RWPE2 (cell line): Measurements from ENCODE around the gene EIF4E.
A peak's percentile ranks its signal among the peaks of the same experiment; 100 is the strongest.

Source experiments
- ATAC-seq: fragments of 200-7000 bp; cut with Tn5 transposase; 3 replicates; pipeline ENCODE4 v1.9.1; 2021; ENCODE audit warnings: low read depth
- DNase-seq: peaks from one replicate; pipeline ENCODE4 v3.0.0-alpha.2; 2020; ENCODE audit warnings: low spot score
- H3K27ac ChIP-seq: fragments of 450-650 bp; 2 replicates; pipeline ENCODE4 v1.5.1; 2017; ENCODE audit warnings: mild to moderate bottlenecking; ENCODE audit not compliant: poor library complexity, severe bottlenecking
- H3K27me3 ChIP-seq: fragments of 250-450 bp; sonication (Bioruptor Pico); 2 replicates; pipeline ENCODE4 v1.5.1; 2021; ENCODE audit warnings: mild to moderate bottlenecking, moderate library complexity; ENCODE audit not compliant: insufficient read depth, poor library complexity, severe bottlenecking
- H3K36me3 ChIP-seq: fragments of 250-450 bp; sonication (Bioruptor Pico); 2 replicates; pipeline ENCODE4 v1.5.1; 2020; ENCODE audit warnings: low read depth, mild to moderate bottlenecking, moderate library complexity
- H3K4me1 ChIP-seq: fragments of 250-450 bp; sonication (Bioruptor Pico); 2 replicates; pipeline ENCODE4 v1.5.1; 2021; ENCODE audit warnings: mild to moderate bottlenecking, moderate library complexity; ENCODE audit not compliant: insufficient read depth, poor library complexity, severe bottlenecking
- H3K4me3 ChIP-seq: fragments of 250-450 bp; sonication (Bioruptor Pico); 2 replicates; pipeline ENCODE4 v1.5.1; 2021; ENCODE audit warnings: mild to moderate bottlenecking, moderate library complexity; ENCODE audit not compliant: severe bottlenecking
- H3K9me3 ChIP-seq: fragments of 250-450 bp; sonication (Bioruptor Pico); 2 replicates; pipeline ENCODE4 v1.5.1; 2021; ENCODE audit warnings: mild to moderate bottlenecking, moderate library complexity; ENCODE audit not compliant: severe bottlenecking
- CTCF ChIP-seq: fragments of 450-650 bp; IDR thresholded peaks from one replicate; pipeline ENCODE4 v1.5.1; 2017; ENCODE audit warnings: mild to moderate bottlenecking, moderate library complexity; ENCODE audit not compliant: poor library complexity, severe bottlenecking

The EIF4E gene

GRCh38 chr4:98928505-98929340, at the start of gene EIF4E:
TSS of gene EIF4E (minus strand) at chr4:98929133. CDS start at chr4:98929112, 21 bp downstream.
- DNase-seq (peak; percentile 99), ATAC-seq (peak; percentile 64)
- Histone ChIP-seq H3K36me3 (peaks cover 30% of the 10 kb centered on the region), H3K9me3 (no peaks in the 10 kb centered on the region), H3K4me1 (peaks cover 19% of the 10 kb centered on the region), H3K27me3 (no peaks in the 10 kb centered on the region), H3K4me3 (peak within 1 kb of the TSS; percentile 80), H3K27ac (peak within 1 kb of the TSS; percentile 96)
- peak; percentile 39 for TF ChIP-seq CTCF

DNA sequence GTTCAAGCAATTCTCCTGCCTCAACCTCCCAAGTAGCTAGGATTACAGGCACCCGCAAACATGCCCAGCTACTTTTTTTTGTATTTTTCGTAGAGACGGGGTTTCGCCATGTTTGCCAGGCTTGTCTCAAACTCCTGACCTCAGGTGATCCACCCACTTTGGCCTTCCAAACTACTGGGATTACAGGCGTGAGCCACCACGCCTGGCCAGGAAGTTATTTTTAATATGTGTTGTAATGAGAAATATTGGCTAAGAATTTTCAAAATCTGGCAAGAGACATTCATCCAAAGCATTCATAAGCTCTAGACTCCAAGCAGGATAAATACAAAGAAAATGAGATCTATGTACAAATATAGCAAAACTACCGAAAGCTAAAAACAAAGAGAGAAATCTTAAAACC, 48.6 kb upstream of the EIF4E start:
- H3K4me3 ChIP-seq = no peak overlapping the region
- H3K36me3 ChIP-seq = no peaks in the 10 kb centered on the region
- DNase-seq = no peak
- H3K9me3 ChIP-seq = no peaks in the 10 kb centered on the region
- no peak for TF ChIP-seq CTCF
- H3K4me1 ChIP-seq = peaks cover 8% of the 10 kb centered on the region
- H3K27me3 ChIP-seq = no peaks in the 10 kb centered on the region
- H3K27ac ChIP-seq = peak overlapping the region; percentile 31
- ATAC-seq = no peak

- Histone ChIP-seq H3K4me3 (no peak overlapping the region), H3K27ac (peak overlapping the region; percentile 31), H3K4me1 (peaks cover 8% of the 10 kb centered on the region), H3K36me3 (no peaks in the 10 kb centered on the region), H3K9me3 (no peaks in the 10 kb centered on the region), H3K27me3 (no peaks in the 10 kb centered on the region)
- ATAC-seq (peak; percentile 92), DNase-seq (no peak)
- TF ChIP-seq CTCF = no peak
Measured at GRCh38 chr4:98976716-98977115, 47.8 kb upstream of the EIF4E start.

GRCh38 chr4:98969878-98970785, 41.2 kb upstream of the EIF4E start:
- H3K4me3 ChIP-seq = no peak overlapping the region
- no peaks in the 10 kb centered on the region; the same call in 1 of the 2 replicates for H3K36me3 ChIP-seq
- no peak for TF ChIP-seq CTCF
- no peak overlapping the region for H3K27ac ChIP-seq
- H3K4me1 ChIP-seq = peaks cover 5% of the 10 kb centered on the region
- ATAC-seq (peak; percentile 38; the same call in 1 of the 3 replicates), DNase-seq (no peak)
- H3K9me3 ChIP-seq = no peaks in the 10 kb centered on the region
- no peaks in the 10 kb centered on the region for H3K27me3 ChIP-seq
